BLaER1 (cell line): Measurements from ENCODE around the gene SNAP25.
A peak's percentile ranks its signal among the peaks of the same experiment; 100 is the strongest.

Experiments used
- H3K27ac ChIP-seq: shearing (Covaris generic); formaldehyde crosslinking; 2 replicates; pipeline ENCODE4 v1.8.1; 2022
- H3K27me3 ChIP-seq: shearing (Covaris generic); formaldehyde crosslinking; 2 replicates; pipeline ENCODE4 v1.8.1; 2022
- H3K36me3 ChIP-seq: shearing (Covaris generic); formaldehyde crosslinking; 2 replicates; pipeline ENCODE4 v1.8.1; 2022
- H3K4me1 ChIP-seq: shearing (Covaris generic); formaldehyde crosslinking; 2 replicates; pipeline ENCODE4 v1.8.1; 2022
- H3K4me2 ChIP-seq: shearing (Covaris generic); formaldehyde crosslinking; 2 replicates; pipeline ENCODE4 v1.8.1; 2022
- H3K4me3 ChIP-seq: shearing (Covaris generic); formaldehyde crosslinking; 2 replicates; pipeline ENCODE4 v1.8.1; 2022
- H3K9ac ChIP-seq: shearing (Covaris generic); formaldehyde crosslinking; 2 replicates; pipeline ENCODE4 v1.8.1; 2022
- H3K9me3 ChIP-seq: shearing (Covaris generic); formaldehyde crosslinking; 2 replicates; pipeline ENCODE4 v1.8.1; 2022
- H4K20me1 ChIP-seq: shearing (Covaris generic); formaldehyde crosslinking; 2 replicates; pipeline ENCODE4 v1.8.1; 2022
- Cebpa-rat ChIP-seq: shearing (Covaris generic); IDR thresholded peaks from 2 replicates; pipeline ENCODE4 v1.8.1; 2022

Gene SNAP25

DNA sequence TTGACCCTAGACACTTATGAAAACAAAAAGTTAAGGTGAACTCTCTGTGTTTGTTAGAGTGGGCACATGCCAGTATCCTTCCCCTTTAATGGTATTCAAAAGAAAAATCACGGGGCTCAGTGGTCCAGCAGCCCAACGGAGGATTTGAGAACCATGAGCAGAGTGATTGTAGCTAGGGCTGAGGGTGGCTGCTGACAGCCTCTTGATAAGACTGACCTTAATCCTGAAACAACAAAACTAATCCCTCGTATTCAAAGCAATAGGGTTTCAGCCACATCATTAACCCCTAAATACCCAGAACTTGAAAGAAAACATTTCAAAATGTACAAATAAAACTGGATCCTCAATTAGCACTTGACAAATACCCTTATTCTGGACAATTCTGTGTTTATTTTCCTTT is 95.1 kb downstream of the SNAP25 start:
- Histone ChIP-seq H3K27ac (no peak overlapping the region), H3K9ac (no peak overlapping the region), H3K27me3 (no peaks in the 10 kb centered on the region), H3K4me3 (no peak overlapping the region), H3K4me2 (no peak overlapping the region), H3K4me1 (peaks cover 12% of the 10 kb centered on the region), H3K36me3 (no peaks in the 10 kb centered on the region), H4K20me1 (no peaks in the 10 kb centered on the region), H3K9me3 (peaks cover 6% of the 10 kb centered on the region; the same call in 1 of the 2 replicates)
- no peak for TF ChIP-seq Cebpa-rat

DNA sequence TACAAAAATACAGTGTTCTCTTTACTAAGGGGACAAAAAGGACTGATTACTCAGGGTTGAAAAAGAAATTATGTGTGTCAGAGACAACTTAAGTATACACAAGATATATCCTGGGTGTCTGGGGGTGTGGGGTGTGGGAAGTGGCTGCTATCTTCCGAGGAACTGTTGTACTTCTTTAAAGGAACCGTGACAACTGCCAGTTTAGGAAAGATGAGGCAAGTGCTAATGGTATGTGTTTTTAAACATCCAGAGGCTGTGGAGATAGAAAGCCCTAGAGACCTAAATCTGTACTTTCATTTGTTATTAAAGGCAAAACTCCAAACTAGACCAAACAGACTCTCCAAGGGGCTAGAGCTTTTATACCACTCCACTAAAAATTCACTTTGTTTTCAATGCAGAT is 95.6 kb downstream of the SNAP25 start:
- Histone ChIP-seq H3K4me3 (no peak overlapping the region), H4K20me1 (no peaks in the 10 kb centered on the region), H3K4me1 (peaks cover 17% of the 10 kb centered on the region), H3K9me3 (peaks cover 6% of the 10 kb centered on the region; the same call in 1 of the 2 replicates), H3K27me3 (no peaks in the 10 kb centered on the region), H3K27ac (no peak overlapping the region), H3K9ac (no peak overlapping the region), H3K4me2 (no peak overlapping the region), H3K36me3 (no peaks in the 10 kb centered on the region)
- no peak for TF ChIP-seq Cebpa-rat

DNA sequence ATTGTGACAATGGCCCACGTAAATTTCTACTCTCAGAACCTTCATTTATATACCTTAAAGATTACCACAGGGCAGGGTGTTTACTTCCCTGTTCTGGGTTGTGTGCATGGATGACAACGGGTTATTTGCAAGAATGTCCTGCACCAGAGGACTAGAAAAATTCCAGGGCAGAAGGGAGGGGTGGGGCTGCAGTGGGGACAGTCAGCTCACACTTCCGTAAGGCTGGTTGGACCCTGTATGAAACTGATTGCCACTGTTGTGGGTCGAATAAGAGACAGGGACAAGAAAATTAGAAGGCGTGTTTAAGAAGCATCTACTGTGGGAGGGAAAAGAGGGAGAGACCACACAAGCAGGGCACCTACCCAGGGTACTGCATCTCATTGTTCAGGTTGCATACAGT is 96.5 kb downstream of the SNAP25 start:
- no peak overlapping the region for H3K9ac ChIP-seq
- H3K4me2 ChIP-seq: no peak overlapping the region
- no peak for TF ChIP-seq Cebpa-rat
- peaks cover 6% of the 10 kb centered on the region; the same call in 1 of the 2 replicates for H3K9me3 ChIP-seq
- H4K20me1 ChIP-seq: no peaks in the 10 kb centered on the region
- peaks cover 26% of the 10 kb centered on the region for H3K4me1 ChIP-seq
- no peaks in the 10 kb centered on the region for H3K36me3 ChIP-seq
- no peak overlapping the region for H3K27ac ChIP-seq
- H3K27me3 ChIP-seq: no peaks in the 10 kb centered on the region
- H3K4me3 ChIP-seq: no peak overlapping the region

DNA sequence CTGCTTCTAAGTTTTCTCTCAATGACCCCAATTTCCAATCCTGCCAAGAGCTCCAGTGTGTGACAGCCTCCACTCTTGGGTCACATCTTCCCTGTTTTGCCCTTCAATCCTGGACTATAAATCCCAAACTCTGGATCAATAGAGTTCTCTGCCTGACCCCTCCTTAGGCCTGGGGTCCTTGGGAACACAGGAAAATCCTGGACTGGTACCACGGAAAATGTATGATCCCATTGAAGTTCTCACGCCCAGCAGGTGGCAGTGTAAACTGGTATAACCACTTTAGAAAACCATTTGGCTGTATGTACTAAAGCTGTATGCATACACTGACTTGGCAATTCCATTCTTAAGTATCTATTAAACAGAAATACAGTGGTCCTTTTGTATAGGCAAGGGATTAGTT is 98.0 kb downstream of the SNAP25 start:
- H4K20me1 ChIP-seq: no peaks in the 10 kb centered on the region
- no peak for TF ChIP-seq Cebpa-rat

DNA sequence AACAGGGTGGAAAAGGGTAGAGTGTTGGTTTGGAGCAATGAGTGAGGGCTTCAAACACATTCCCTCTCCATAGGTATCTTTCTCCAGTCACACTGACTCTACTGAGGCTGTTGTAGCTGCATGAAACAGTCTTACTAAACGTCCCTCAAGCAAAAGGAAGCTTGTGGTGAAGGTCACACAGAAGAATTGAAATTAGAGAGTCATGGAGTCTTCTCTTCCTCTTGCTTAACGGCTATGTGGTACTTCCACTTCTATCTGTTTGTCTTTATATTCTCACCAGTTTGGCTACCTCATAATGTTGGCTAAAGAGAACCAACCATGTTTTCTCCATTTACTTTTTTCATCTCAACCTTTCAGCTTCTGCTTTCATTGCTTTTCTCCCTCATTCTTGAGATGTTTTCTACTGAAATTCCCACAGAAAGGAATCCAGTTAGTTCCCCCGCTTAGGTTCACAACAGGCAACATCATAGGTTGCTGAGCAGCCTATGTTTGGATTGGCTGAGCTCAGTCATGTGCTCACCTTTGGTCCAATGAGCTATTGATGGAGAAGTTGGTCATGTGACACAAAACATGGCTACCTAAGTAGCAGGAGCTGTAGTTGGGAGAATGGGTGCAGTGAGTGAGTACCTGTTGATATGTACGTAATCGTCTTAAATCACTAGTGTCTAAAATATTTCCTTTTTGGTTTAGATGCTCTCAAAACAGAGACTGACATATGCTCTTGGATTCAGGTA is 99.8 kb downstream of the SNAP25 start:
- Histone ChIP-seq H3K27ac (no peak overlapping the region), H3K9ac (no peak overlapping the region), H3K27me3 (no peaks in the 10 kb centered on the region), H3K9me3 (peaks cover 6% of the 10 kb centered on the region; the same call in 1 of the 2 replicates), H3K4me1 (peaks cover 29% of the 10 kb centered on the region), H3K4me3 (no peak overlapping the region), H4K20me1 (no peaks in the 10 kb centered on the region), H3K4me2 (peak overlapping the region; percentile 65), H3K36me3 (no peaks in the 10 kb centered on the region)
- TF ChIP-seq Cebpa-rat: no peak

More for the DNA sequence above, 98.0 kb downstream of the SNAP25 start:
- Histone ChIP-seq H3K27ac (no peak overlapping the region), H3K4me2 (no peak overlapping the region), H3K4me1 (peaks cover 29% of the 10 kb centered on the region), H3K27me3 (no peaks in the 10 kb centered on the region), H3K9me3 (peaks cover 6% of the 10 kb centered on the region; the same call in 1 of the 2 replicates), H3K4me3 (no peak overlapping the region), H3K9ac (no peak overlapping the region), H3K36me3 (no peaks in the 10 kb centered on the region)

DNA sequence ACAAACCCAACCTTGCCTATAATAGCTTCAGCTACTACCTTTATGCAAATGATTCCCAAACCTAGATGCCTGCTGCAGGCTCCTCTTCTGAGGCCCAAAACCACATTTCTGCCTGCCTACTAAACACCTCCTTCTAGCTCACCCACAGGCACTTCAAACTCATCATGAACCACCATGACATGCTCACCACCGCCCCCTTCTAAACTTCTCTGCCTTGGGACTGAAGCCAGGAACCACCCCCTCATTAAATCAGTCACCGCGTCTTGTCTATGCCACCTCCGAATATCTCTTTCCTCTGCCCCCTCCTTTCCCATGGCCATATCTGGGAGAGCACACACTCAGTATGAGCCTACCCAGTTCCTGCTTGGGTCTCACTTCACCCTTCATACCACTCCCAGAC is 101.2 kb downstream of the SNAP25 start:
- Histone ChIP-seq H4K20me1 (no peaks in the 10 kb centered on the region), H3K4me3 (no peak overlapping the region), H3K27ac (no peak overlapping the region), H3K9me3 (peaks cover 6% of the 10 kb centered on the region; the same call in 1 of the 2 replicates), H3K4me1 (peaks cover 29% of the 10 kb centered on the region), H3K9ac (no peak overlapping the region), H3K27me3 (no peaks in the 10 kb centered on the region), H3K4me2 (peak overlapping the region; percentile 65), H3K36me3 (no peaks in the 10 kb centered on the region)
- no peak for TF ChIP-seq Cebpa-rat

DNA sequence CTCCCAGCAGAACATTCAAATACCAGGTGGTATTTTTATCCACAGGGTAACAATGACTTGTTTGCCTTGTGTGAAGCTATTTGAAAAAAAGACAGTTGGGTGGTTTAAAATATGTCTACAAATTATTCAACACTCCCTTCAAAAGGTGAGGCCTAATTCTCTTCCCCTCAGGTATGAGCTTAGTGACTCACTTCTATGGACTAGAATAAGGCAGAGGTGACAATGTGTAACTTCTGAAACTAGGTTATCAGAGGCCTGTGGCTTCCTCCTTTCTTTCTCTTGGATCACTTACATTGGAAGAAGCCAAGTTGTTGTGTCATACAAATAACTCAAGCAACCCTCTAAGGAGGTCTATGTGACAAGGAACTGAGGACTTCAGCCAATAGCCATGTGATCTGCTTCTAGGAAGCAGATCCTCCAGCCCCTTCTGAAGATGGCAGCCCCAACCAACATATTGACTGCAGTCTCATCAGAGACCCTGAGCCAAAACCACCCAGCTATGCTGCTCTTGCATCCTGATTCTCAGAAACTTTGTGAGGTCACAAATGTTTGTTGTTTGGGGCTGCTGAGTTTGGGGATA is 102.6 kb downstream of the SNAP25 start:
- no peak overlapping the region for H3K27ac ChIP-seq
- H3K9ac ChIP-seq: no peak overlapping the region
- no peak overlapping the region for H3K4me3 ChIP-seq
- peaks cover 6% of the 10 kb centered on the region; the same call in 1 of the 2 replicates for H3K9me3 ChIP-seq
- TF ChIP-seq Cebpa-rat: no peak
- H4K20me1 ChIP-seq: no peaks in the 10 kb centered on the region
- H3K4me2 ChIP-seq: no peak overlapping the region
- no peaks in the 10 kb centered on the region for H3K27me3 ChIP-seq
- H3K36me3 ChIP-seq: no peaks in the 10 kb centered on the region
- peaks cover 29% of the 10 kb centered on the region for H3K4me1 ChIP-seq

DNA sequence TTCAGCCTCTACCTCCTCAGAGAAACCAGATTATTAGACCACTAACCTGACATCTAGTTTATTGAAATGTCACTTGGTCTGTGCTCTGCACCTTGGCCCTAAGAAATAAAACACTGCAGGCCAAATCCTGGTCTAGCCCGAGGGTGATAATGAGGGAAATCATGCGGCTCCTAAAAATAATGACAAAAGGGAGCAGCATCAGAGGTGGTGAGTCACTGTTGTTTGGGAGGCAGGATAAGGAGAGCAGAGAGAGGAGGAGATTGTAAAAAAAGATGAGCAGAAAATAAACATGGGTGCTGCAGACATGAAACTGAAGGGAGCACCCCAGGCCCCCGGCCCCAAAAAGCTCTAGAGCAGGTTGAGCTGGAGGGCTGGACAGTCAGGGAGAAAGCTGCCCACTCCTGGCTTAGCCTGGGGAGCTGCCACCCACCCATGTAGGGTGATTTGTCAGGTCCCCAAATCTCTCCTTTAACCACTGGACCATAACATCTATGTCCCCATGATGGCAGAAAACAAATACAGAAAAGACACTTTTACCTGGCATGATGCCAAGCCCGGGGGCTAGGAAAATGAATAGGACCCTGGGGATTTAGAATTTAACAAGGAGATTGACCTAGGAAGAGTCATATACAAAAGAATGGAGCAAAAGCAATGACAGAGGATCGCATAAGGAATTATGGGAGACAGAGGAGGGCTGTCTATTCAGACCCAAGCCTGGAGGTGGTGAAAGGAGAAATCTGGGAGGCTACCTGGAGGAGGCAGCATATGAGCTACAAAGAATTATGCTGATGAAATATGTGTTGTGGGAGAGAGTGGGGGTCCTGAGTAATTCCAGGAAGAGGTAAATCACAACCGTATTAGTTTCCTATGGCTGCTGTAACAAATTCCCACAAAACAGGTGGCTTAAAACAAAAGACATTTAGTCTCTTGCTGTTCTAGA is 103.7 kb downstream of the SNAP25 start:
- H3K36me3 ChIP-seq: no peaks in the 10 kb centered on the region
- H3K27ac ChIP-seq: no peak overlapping the region
- peaks cover 29% of the 10 kb centered on the region for H3K4me1 ChIP-seq
- H3K9ac ChIP-seq: no peak overlapping the region
- no peak for TF ChIP-seq Cebpa-rat
- no peak overlapping the region for H3K4me3 ChIP-seq
- no peaks in the 10 kb centered on the region for H3K27me3 ChIP-seq
- H4K20me1 ChIP-seq: no peaks in the 10 kb centered on the region
- no peak overlapping the region for H3K4me2 ChIP-seq
- no peaks in the 10 kb centered on the region for H3K9me3 ChIP-seq

DNA sequence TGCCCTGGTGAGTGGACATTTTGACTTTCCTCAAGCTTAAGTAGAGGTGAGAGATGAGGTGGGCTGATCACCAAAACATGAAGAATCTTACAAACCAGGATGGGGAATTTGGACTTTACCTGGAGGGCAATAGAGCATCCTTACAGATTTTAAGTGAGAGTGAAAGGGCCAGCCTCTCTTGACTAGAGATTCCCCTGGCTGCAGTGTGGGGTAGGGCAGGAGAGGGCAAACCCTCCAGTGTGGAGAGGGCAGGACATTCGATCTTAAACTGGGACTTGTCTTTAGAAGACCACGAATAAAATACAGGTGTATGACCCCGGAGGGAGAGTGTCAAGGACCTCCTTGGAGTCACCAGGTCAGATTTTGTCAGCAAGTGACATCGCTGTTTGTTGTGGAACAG is 105.1 kb downstream of the SNAP25 start:
- Histone ChIP-seq H3K27me3 (no peaks in the 10 kb centered on the region), H3K9me3 (no peaks in the 10 kb centered on the region), H3K9ac (no peak overlapping the region), H4K20me1 (no peaks in the 10 kb centered on the region), H3K4me1 (peaks cover 17% of the 10 kb centered on the region), H3K4me2 (no peak overlapping the region), H3K4me3 (no peak overlapping the region), H3K27ac (no peak overlapping the region), H3K36me3 (no peaks in the 10 kb centered on the region)
- TF ChIP-seq Cebpa-rat: no peak
